Astrocyte of the spinal cord (primary cell): ENCODE measurements around the gene ARHGAP33.

ENCODE experiments used
- DNase-seq: peaks from one replicate; pipeline ENCODE4 v3.0.0; 2011; ENCODE audit warnings: low read depth, low spot score
- H3K4me3 ChIP-seq: 2 replicates; pipeline ENCODE4 v1.5.1; 2011; ENCODE audit warnings: low read depth, mild to moderate bottlenecking, low read length, moderate library complexity
- in situ Hi-C: cut with HindIII; loops from 2 replicates; pipeline ENCODE4 v1.10.0; 2017; ENCODE audit warnings: low sequenced_read_pairs
- TF ChIP-seq, protein P1 (sequence below): IDR thresholded peaks from 2 replicates; pipeline ENCODE4 v1.5.1; 2012; ENCODE audit warnings: low read depth, mild to moderate bottlenecking, low read length, inconsistent platforms

ARHGAP33 gene

DNA sequence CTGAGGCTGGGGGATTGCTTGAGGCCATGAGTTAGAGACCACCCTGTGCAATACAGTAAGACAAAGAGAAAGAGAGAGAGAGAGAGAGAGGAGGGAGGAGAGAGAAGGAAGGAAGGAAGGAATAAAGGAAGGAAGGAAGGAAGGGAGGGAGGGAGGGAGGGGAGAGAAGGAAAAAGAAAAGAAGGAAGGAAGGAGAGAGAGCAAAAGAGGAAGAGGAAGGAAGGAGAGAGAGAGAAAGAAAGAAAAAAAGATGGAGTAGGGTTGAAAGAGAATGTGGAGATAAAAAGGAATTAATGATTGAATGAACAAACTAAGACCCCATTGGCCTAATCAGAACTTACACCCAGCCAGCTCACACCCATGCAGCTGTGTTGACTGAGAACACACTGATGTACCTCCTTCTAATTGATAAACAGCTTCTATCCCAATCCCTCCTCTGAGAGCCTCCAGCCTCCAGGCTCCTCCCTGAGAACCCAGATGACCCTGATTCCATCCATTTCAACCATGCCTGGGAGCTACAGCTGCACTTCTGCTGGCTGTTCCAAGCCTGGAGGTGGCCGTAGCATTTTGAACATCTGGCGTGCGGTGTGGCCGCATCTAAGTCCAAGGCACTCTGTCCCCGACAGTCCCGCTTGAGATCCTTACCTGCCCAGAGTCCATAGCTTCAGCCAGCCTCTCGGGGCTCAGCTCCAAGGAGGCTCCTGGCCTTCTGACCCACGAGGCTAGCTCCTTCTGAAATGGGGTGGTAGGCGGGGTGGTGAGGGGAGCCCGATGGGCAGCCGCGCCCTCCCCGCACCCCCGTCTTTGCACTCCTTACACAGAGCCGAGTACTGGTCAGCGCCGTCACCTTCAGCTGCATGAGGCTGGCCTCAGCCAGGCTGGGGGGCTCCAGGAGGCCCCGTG, 36.2 kb downstream of the ARHGAP33 start:
- H3K4me3 ChIP-seq: no peak overlapping the region
- TF ChIP-seq, protein P1, sequence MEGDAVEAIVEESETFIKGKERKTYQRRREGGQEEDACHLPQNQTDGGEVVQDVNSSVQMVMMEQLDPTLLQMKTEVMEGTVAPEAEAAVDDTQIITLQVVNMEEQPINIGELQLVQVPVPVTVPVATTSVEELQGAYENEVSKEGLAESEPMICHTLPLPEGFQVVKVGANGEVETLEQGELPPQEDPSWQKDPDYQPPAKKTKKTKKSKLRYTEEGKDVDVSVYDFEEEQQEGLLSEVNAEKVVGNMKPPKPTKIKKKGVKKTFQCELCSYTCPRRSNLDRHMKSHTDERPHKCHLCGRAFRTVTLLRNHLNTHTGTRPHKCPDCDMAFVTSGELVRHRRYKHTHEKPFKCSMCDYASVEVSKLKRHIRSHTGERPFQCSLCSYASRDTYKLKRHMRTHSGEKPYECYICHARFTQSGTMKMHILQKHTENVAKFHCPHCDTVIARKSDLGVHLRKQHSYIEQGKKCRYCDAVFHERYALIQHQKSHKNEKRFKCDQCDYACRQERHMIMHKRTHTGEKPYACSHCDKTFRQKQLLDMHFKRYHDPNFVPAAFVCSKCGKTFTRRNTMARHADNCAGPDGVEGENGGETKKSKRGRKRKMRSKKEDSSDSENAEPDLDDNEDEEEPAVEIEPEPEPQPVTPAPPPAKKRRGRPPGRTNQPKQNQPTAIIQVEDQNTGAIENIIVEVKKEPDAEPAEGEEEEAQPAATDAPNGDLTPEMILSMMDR: no peak
- in situ Hi-C loops: no loop called here
- DNase-seq: no peak

DNA sequence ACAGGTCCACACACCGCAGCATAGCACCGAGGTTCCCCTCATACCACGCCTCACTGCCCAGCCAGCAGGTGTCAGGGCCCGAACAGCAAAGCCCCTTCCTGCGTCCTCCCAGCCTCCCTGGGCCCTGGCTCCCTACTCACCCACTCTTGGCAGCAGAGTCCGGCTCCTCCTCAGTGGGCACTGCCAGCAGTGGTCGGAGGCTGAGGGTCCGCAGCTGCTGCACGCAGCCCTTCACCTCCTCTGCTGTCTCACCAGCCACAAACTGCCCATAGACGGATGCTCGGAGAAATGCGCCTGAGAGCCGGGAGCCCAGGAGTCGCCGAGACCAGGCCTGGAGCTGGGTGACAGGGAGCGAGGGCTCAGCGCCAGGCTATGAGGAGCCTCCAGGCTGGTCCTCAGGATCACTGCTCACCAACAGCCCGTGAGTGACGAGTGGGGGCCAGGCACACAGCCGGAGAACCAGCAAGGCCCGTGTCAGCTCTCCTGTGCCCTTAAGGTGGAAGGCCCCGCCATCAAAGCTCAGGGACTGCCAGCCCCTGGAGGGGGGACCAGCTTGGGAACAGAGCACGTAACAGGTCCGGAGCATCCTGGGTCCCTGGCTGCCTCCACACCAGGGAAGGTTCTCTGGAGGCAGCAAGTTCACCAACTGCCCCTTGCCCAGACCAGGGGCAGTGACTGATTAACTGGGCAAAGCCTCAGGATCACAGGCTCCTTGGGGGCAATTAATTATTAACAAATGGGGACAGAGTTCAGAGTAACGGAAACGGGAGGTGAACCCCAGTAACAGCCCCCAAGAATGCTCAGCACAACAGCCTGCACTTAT, 37.1 kb downstream of the ARHGAP33 start, which contains the start of gene PRODH2:
PRODH2 (minus strand) TSS at position 626 of the 823 bp plus-strand sequence; CDS start at position 586, 40 bp downstream.
- TF ChIP-seq, protein P1: no peak
- no peak for DNase-seq
- in situ Hi-C loops: no loop called here
- no peak within 1 kb of the TSS for H3K4me3 ChIP-seq

DNA sequence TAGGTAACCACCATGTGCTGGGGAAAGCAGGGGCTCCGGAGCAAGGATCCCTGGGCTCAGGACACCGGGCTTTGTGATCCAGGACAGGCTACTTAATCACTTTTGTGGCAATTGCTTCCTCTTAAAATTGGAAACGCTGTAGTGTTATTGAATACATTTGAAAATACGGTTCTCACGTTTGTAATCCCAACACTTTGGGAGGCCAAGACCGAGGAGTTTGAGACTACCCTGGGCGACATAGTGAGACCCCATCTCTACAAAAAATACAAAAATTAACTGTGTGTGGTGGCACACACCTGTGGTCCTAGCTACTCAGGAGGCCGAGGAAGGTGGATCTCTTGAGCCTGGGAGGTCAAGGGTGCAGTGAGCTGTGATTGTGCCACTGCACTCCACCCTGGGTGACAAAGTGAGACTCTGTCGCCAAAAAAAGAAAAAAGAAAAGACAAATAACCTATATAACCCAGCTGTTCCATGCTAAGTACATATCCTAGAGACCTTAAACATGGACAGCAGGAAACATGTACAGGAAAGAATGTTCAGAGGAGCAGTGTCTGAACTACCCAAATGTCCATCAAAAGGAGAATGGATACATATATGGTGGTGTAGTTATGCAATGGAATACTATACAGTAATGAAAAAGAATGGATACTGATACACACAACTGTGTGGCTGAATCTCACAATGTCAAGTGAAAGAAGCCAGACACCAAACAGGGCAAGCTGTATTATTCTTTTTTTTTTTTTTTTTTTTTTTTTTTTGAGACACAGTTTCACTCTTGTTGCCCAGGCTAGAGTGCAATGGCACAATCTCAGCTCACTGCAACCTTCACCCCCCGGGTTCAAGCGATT, 37.9 kb downstream of the ARHGAP33 start:
- no peak for DNase-seq
- in situ Hi-C loops: no loop called here
- TF ChIP-seq, protein P1: no peak
- no peak overlapping the region for H3K4me3 ChIP-seq

DNA sequence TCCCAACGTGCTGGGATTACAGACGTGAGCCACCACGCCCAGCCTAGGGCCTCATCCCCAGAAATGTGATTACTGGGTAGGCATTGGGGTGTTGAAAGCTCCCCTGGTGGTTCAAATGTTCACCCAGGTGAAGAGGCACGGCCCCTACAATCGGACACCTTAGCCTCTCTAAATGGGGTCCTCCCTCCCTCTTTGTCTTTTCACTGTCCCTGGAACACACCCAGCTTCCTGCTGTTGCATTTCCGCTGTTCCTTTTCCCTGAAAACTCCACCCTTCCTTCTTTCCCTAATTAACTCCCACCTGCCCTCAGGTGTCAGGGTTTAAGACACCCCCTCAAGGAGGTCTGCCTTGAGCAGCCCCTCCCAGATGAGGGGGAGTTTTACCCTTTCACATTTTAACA, 40.9 kb downstream of the ARHGAP33 start:
- TF ChIP-seq, protein P1: no peak
- no peak for DNase-seq
- in situ Hi-C loops: no loop called here

DNA sequence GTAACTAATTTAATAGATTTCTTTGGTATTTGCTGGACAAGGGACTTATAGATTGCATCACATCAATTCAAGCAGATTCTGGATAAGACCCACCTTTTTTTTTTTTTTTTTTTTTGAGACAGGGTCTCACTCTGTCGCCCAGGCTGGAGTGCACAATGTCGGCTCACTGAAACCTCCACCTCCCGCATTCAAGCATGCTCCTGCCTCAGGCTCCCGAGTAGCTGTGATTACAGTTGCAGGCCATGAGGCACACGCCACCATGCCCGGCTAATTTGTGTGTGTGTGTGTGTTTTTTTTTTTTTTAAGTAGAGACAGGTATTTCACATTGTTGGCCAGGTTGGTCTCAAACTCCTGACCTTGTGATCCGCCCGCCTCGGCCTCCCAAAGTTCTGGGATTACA, 41.5 kb downstream of the ARHGAP33 start:
- no peak for DNase-seq
- H3K4me3 ChIP-seq: no peak overlapping the region
- in situ Hi-C loops: no loop called here
- TF ChIP-seq, protein P1: no peak

More for the DNA sequence above, 40.9 kb downstream of the ARHGAP33 start:
- H3K4me3 ChIP-seq: no peak overlapping the region

DNA sequence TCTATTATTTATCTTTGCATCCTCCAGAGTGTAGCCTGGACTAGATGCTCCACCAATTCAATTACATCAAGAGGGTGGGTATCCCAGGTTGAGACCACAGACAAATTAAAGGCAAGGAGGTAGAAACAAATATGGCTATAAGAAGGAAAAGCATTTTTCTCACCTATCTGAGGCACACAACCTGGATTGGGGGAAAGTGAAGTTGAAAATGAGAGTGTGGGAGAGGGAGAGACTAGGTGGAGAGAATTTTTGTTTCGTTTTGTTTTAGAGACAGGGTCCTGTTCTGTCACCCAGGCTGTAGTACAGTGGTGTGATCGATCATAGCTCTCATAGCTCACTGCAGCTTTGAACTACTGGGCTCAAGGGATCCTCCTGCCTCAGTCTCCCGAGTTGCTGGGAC, 43.1 kb downstream of the ARHGAP33 start:
- TF ChIP-seq, protein P1: no peak
- in situ Hi-C loops: no loop called here
- no peak overlapping the region for H3K4me3 ChIP-seq

More for the DNA sequence above, 43.1 kb downstream of the ARHGAP33 start:
- DNase-seq: no peak
